A549 (cell line): ENCODE data around the gene GUCA1A.

Source experiments
- BHLHE40 ChIP-seq: IDR thresholded peaks from 2 replicates; pipeline ENCODE4 v1.6.1; 2012; ENCODE audit warnings: low read depth, low read length, inconsistent platforms
- CHD4 ChIP-seq: fragments of 200-600 bp; sonication (generic); IDR thresholded peaks from 2 replicates; pipeline ENCODE4 v1.6.1; 2016; ENCODE audit warnings: antibody characterized with exemption, mild to moderate bottlenecking, borderline replicate concordance
- CTCF ChIP-seq: fragments of >200 bp; sonication (Bioruptor Twin); formaldehyde crosslinking; IDR thresholded peaks from 3 replicates; pipeline ENCODE4 v1.5.1; 2016
- ELK1 ChIP-seq: fragments of 150-350 bp; IDR thresholded peaks from 2 replicates; pipeline ENCODE4 v1.6.1; 2014; ENCODE audit warnings: low read depth, mild to moderate bottlenecking, low read length
- MAFK ChIP-seq: fragments of 450-650 bp; IDR thresholded peaks from 2 replicates; pipeline ENCODE4 v1.6.1; 2014; ENCODE audit not compliant: partially characterized antibody
- POLR2A ChIP-seq: IDR thresholded peaks from 2 replicates; pipeline ENCODE4 v1.6.1; 2012; ENCODE audit warnings: mild to moderate bottlenecking, low read length
- POLR2AphosphoS2 ChIP-seq: conservative IDR thresholded peaks from 2 replicates; pipeline ENCODE4 v1.6.1; 2012; ENCODE audit warnings: low read length, improper control_type of control experiment, inconsistent platforms
- SMC3 ChIP-seq: fragments of >200 bp; sonication (Bioruptor Twin); formaldehyde crosslinking; IDR thresholded peaks from 3 replicates; pipeline ENCODE4 v1.6.1; 2018; ENCODE audit warnings: inconsistent platforms
- USF2 ChIP-seq: fragments of 450-650 bp; IDR thresholded peaks from 2 replicates; pipeline ENCODE4 v1.6.1; 2014; ENCODE audit warnings: antibody characterized with exemption
- ZFP36 ChIP-seq: fragments of 450-650 bp; IDR thresholded peaks from 2 replicates; pipeline ENCODE4 v1.6.1; 2014; ENCODE audit warnings: borderline replicate concordance; ENCODE audit not compliant: partially characterized antibody

DNA sequence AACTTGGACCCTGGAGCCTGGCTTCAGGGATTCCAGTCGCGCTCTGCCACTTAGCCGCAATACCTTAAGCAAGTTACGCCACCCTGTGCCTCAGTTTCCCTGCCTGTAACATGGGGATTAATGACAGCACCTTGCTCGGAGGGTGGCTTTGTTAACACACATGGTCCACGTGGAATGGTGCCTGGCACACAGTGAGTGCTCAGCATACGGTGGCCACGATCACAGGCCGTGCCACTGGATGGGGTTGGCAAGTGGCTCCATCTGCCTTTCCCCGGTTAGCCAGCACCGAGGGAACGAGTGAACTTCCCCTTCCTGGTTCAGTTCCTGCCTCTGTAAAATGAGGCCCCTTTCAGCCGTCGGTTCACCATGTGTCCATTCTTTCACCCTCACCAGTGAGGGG is 47.9 kb upstream of the GUCA1A start:
- TF ChIP-seq CTCF (no peak), MAFK (no peak), SMC3 (no peak), CHD4 (no peak), ZFP36 (no peak), POLR2A (no peak), ELK1 (no peak), BHLHE40 (no peak), POLR2AphosphoS2 (no peak), USF2 (no peak)
